OCI-LY7 (cell line): ENCODE measurements around the gene TRIM40.

Source experiments
- EZH2phosphoT487 ChIP-seq: fragments of 200-600 bp; sonication (generic); IDR thresholded peaks from 2 replicates; pipeline ENCODE4 v1.6.1; 2018; ENCODE audit warnings: low read depth, borderline replicate concordance, mild to moderate bottlenecking, mixed run types, antibody characterized with exemption, low read length, moderate library complexity, mixed read lengths
- TF ChIP-seq, protein P1 (sequence below): fragments of 200-600 bp; sonication (generic); conservative IDR thresholded peaks from 2 replicates; pipeline ENCODE4 v1.5.1; 2014; ENCODE audit warnings: mild to moderate bottlenecking, antibody characterized with exemption, low read length, moderate library complexity, mixed read lengths

DNA sequence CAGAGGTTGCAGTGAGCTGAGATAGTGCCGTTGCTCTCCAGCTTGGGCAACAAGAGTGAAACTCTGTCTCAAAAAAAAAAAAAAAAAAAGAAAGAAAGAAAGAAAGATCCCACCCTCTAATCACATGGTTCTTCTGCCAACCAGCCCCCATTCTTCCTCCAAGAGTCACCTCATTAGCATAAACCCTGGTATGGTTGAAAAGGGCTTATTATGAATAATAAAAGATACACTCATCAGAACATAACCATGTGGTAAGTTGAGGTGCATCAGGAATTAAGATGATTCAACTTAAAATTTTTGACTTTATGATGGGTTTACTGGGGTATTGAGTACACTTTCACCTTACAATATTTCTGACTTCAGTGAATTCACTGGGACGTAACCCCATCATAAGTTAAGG lies 793 bp upstream of the TRIM40 start:
- TF ChIP-seq, protein P1, sequence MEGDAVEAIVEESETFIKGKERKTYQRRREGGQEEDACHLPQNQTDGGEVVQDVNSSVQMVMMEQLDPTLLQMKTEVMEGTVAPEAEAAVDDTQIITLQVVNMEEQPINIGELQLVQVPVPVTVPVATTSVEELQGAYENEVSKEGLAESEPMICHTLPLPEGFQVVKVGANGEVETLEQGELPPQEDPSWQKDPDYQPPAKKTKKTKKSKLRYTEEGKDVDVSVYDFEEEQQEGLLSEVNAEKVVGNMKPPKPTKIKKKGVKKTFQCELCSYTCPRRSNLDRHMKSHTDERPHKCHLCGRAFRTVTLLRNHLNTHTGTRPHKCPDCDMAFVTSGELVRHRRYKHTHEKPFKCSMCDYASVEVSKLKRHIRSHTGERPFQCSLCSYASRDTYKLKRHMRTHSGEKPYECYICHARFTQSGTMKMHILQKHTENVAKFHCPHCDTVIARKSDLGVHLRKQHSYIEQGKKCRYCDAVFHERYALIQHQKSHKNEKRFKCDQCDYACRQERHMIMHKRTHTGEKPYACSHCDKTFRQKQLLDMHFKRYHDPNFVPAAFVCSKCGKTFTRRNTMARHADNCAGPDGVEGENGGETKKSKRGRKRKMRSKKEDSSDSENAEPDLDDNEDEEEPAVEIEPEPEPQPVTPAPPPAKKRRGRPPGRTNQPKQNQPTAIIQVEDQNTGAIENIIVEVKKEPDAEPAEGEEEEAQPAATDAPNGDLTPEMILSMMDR, result no peak
- TF ChIP-seq EZH2phosphoT487, result no peak
